HG03432 (cell line): Measurements from ENCODE around the gene MMUT.
"Not testable (repeated sequence)": the region's sequence is repeated elsewhere in the genome, so short reads cannot be mapped to it uniquely, and the experiment has no call there.

Experiments
- ATAC-seq: cut with Tn5 transposase; IDR thresholded peaks from one replicate; pipeline ENCODE4 v1.9.1; 2021; ENCODE audit warnings: mild to moderate bottlenecking, moderate library complexity; ENCODE audit not compliant: unreplicated experiment

Gene MMUT

GRCh38 chr6:49462927-49463611 lies at the start of gene MMUT, which contains the start of gene CENPQ:
MMUT (minus strand) TSS chr6:49463253; CDS start chr6:49459466, 3,787 bp downstream.
CENPQ (plus strand) TSS chr6:49463370; CDS start chr6:49470177, 6,807 bp downstream.
- ATAC-seq = peak; percentile 100

DNA sequence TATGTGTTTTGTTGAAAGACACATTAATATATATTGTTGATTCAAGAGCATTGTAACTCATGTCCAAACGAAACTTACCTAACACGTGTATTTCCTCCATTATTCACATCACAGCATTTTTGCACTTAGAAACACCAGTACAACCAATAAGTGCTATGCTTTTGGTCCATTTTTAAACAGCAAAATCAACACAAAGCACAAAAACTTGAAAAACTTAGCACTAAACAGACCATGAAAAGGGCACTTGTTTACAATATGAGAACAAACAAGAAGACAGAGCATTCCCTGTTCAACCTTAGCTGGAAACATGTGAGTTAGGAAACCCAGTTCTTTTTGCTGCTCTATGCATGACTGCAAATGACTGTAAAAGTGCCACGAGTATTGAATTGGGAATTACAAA lies 46.3 kb upstream of the MMUT start:
- ATAC-seq = no peak

DNA sequence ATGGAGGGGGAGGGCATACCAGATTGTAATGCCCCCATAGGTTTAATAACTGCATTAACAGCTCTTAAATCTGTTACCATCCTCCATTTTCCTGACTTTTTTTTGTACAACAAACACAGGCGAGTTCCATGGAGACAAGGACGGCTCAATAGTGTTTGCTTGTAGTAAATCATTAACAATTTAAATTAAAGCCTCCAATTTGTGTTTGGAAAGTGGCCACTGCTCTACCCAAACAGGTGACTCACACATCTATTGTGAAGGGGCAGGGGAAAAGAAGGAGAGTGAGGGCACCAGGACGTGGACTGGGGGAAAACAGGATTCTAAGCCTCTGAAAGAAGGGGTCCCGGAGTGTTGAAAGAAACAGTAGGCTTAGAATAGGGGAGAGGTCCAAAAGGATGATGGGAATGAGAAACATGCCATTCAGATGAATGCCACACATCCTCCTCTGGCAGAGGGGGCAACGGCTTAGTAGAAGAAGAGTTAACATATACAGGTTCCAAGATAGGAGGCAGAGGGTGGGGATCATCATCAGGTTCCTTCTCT lies 43.6 kb upstream of the MMUT start:
- no peak for ATAC-seq

DNA sequence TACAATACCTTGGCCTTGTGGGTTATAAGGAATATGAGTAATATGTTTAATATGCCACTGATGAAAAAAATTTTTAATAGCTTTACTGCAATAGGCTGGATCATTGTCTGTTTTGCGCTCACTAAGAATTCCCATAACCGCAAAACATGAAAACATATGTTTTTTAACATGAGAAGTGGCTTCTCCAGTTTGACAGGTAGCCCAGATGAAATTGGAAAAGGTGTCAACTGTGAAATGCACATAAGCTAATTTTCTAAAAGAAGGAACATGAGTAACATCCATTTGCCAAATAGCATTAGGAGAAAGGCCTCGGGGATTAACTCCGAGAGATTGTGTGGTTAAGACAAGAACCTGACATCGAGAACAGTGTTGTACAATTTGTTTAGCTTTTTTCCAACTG lies 41.6 kb upstream of the MMUT start:
- ATAC-seq = no peak

DNA sequence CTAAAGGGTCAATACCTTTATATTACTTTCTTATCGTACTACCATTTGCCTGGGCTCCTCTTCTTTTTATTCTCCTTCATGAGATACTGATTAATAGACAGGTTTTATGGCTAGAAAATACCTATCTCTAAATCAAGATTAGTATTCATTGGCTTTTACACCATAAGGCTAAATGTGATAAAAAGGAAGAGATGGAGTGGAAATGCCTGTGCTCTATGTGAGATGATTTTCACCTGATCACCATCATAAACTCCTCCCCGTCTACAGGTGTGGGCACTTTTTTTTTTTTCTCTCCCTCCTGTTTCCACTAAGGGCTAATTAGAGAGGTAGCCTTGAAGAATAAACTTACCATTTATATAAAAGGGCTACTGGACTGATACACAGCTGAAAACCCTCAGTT lies 36.6 kb upstream of the MMUT start, which contains the start of gene GLYATL3:
Gene GLYATL3 (plus strand): TSS at position 301 of the 400 bp plus-strand sequence. CDS start 12,068 bp downstream, outside the sequence.
- ATAC-seq = no peak

DNA sequence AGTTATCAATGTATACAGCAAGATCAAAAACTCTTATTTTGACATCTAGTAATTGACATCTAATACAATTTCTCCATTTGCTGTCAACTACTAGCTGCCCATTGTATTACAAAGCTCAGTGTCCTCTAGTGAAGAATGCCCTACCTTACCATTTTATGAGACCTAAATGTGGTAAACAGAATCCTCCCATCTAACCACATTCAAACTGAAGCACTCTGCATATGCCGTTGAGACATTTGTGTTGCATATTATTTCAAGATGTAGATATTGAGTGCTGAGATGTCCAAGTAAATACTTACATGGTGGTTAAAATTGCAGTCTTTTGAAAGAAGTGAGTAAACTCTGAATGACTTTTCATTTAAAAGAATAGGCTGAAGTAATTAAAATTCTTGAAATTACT lies 36.1 kb upstream of the MMUT start:
- no peak for ATAC-seq

DNA sequence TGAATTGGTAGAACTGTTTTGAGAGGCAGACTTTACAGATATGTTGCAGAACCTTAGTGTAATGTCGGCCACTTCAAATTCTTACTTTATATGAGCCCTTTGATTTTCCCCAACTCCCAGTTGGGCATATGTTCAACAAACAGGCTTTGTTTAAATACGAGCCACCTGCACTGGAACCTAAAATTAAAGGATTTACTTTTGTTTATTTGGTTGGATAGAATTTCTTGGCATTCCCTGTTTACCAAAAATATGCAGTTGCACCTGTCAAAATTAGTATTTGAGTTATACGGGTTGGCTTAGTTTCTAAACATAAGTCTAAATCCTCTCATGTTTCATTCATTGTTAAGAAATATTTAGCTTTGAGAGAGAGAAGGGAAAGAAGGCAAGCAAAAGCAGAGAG lies 34.3 kb upstream of the MMUT start:
- ATAC-seq = no peak

DNA sequence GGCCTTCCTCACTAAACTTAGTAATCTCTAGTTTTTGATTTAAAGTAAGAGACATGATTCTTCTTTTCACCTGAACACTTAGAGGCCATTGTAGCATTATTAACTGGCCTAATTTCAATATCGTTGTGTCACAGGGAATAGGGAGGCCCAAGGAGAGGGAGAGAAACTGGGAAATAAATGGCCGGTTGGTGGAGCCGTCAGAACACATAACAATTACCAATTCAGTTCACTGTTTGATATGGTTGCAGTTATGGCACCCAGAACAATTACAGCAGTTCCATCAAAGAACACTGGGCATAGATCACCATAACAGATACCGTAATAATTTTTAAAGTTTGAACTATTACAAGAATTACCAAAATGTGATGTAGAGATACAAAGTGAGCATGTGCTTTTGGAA lies 27.6 kb upstream of the MMUT start:
- no peak for ATAC-seq

DNA sequence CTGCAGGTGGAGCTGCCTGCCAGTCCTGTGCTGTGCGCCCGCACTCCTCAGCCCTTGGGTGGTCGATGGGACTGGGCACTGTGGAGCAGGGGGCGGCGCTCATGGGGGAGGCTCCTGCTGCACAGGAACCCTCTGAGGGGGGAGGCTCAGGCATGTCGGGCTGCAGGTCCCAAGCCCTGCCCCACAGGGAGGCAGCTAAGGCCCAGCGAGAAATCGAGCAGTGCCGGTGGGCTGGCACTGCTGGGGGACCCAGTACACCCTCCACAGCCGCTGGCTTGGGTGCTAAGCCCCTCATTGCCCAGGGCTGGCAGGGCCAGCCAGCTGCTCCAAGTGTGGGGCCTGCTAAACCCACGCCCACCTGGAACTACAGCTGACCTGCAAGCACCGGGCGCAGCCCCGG lies 20.3 kb upstream of the MMUT start:
- not testable (repeated sequence) for ATAC-seq

DNA sequence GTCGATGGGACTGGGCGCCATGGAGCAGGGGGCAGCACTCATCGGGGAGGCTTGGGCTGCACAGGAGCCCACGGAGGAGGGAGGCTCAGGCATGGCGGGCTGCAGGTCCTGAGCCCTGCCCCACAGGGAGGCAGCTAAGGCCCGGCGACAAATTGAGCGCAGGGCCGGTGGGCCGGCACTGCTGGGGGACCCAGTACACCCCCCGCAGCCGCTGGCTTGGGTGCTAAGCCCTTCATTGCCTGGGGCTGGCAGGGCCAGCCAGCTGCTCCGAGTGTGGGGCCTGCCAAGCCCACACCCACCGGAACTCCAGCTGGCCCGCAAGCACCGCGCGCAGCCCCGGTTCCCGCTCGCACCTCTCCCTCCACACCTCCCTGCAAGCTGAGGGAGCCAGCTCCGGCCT lies 18.8 kb upstream of the MMUT start:
- ATAC-seq = not testable (repeated sequence)

- ATAC-seq = no peak
Observed at GRCh38 chr6:49479308-49479970, 16.4 kb upstream of the MMUT start.

GRCh38 chr6:49476564-49476963 lies 13.5 kb upstream of the MMUT start:
- ATAC-seq = not testable (repeated sequence)

DNA sequence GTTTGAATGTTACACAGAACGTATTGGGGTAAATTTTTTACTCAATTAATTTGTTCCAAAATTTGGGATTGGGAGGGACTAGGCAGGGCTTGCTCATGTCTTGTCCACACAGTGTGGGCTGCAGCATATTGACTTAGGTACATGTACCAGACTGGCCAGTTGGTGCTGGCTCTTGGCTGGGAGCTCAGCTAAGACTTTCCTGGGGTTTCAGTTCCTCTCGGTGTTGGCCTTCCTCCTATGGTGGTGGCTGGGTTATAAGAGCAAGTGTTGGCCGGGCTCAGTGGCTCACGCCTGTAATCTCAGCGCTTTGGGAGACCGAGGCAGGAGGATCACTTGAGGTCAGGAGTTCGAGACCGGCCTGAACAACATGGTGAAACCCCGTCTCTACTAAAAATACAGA lies 5.0 kb upstream of the MMUT start:
- ATAC-seq = no peak

DNA sequence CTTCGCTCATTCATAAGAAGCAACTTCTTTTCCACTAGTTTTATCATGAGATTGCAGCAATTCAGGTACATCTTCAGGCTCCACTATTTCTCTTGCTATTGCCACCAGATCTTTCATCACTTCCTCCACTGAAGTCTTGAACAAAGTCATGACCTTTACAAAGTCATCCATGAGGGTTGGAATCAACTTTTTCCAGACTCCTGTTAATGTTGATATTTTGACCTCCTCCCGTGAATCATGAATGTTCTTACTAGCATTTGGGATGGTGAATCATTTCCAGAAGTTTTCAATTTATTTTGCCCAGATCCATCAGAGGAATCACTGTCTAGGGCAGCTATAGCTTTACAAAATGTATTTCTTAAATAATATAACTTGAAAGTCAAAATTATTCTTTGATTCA lies 1.6 kb upstream of the MMUT start:
- ATAC-seq = no peak

DNA sequence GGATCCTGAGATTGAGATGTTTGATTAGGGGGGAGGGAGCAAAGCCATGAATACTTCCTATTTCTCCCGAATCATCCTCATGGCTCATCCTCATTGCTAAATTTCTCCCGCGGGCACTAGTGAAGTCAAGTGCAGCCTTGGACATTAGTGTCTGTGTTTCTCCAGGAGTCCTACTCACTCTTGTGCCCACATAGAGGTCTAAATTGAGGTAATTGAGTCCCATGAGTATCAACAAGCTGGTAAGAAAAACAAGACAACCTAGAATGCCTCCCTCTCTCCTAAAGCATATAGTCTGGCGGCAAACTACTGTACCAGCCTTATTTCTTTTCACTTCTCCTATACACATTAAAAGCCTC lies 537 bp upstream of the MMUT start:
- ATAC-seq = no peak

GRCh38 chr6:49462599-49462926 lies 490 bp downstream of the MMUT start:
- ATAC-seq = peak; percentile 15

- ATAC-seq = no peak
Observed at GRCh38 chr6:49462071-49462470, 982 bp downstream of the MMUT start.

GRCh38 chr6:49457771-49458170 lies 5.3 kb downstream of the MMUT start:
- no peak for ATAC-seq

DNA sequence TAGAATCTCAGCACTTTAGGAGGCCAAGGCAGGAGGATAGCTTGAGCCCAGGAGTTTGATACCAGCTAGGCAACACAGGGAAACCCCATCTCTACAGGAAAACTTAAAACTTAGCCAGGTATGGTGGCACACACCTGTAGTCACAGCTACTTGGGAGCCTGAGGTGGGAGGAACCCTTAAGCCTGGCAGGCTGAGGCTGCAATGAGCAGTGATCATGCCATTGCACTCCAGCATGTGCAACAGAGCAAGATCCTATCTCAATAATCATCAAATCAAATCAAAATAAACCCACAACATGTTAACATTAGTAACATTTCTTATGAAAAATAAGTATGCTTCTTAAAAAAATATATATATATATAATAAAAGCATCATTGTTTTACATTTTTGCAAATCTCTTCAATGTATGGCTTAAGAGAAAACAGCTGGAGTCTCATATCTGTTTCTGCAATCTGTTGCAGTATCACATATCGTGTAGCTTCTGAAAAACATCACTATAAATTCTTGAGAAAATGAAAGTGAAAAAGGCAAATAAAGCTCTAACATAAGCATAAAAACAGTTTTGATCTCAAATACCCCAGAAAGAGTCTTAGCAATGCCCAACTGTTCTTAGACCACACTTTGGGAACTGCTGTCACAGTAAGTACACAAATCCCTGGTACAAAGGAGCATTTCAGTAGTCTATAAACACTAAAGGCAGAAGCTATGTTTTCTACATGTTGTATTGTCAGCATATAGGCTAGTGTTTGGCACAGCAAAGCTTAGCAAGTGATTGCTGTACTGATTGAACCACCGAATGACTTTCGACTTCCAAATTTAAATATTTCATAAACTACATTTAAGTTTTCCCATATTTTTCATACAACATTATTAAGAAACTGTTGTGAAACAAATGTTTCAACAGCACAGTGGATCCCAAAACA lies 8.0 kb downstream of the MMUT start:
- ATAC-seq = peak; percentile 86

DNA sequence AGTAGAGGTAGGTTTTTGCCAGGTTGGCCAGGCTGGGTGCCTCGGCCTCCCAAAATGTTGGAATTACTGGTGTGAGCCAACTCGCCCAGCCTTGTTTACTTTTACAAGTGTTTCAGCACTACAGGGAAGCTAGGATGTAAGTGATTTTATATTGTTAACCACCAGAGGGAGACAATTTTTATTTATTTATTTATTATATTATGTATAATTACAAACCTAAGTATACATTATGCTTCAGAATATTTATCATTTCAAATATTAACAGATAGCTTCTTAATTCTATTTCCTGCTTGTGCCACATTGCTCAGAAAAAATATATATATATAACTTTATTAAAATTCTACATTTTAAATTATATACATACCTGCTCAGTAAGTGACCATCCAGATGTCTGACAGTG lies 9.8 kb downstream of the MMUT start:
- no peak for ATAC-seq

- ATAC-seq = no peak
Observed at GRCh38 chr6:49430866-49431265, 32.2 kb downstream of the MMUT start.
